Panc1 (cell line): Measurements from ENCODE around the gene MAP3K12. TPM values are rescaled to one million over a fixed set of nuclear protein-coding genes. Genes with fewer than 3 reads are reported as not detected.

Experiments used
- ATAC-seq: fragments of 200-7000 bp; cut with Tn5 transposase; 2 replicates; pipeline ENCODE4 v1.9.1; 2020; ENCODE audit warnings: mild to moderate bottlenecking, moderate library complexity
- BruUV-seq: library from RNA; stranded (reverse); fragments of 400-500 nt; replicated peaks from 2 replicates; lab custom pipeline; 2021; lab: Mats Ljungman, UMichigan
- CTCF ChIA-PET: fragments of 300-600 bp; sonication (Branson Sonifier 250); formaldehyde crosslinking; loops from one replicate; lab custom pipeline; 2022; ENCODE audit warnings: antibody characterized with exemption; lab: Charles Lee
- POLR2A ChIA-PET: fragments of 300-600 bp; sonication (Branson Sonifier 250); formaldehyde crosslinking; loops from one replicate; lab custom pipeline; 2022; ENCODE audit warnings: antibody characterized with exemption; lab: Charles Lee
- DNase-seq: peaks from one replicate; pipeline ENCODE4 v3.0.0-alpha.2; 2010; ENCODE audit warnings: low read depth, low spot score
- H3K27ac ChIP-seq: 2 replicates; pipeline ENCODE4 v1.5.1; 2011; ENCODE audit warnings: mild to moderate bottlenecking, low read length, inconsistent platforms
- H3K27me3 ChIP-seq: fragments of 200-500 bp; sonication (Bioruptor generic); 2 replicates; pipeline ENCODE4 v1.6.0; 2014; ENCODE audit warnings: low read length, inconsistent platforms; ENCODE audit not compliant: control insufficient read depth, insufficient read depth
- H3K36me3 ChIP-seq: fragments of 200-500 bp; sonication (Bioruptor generic); 2 replicates; pipeline ENCODE4 v1.5.1; 2014; ENCODE audit warnings: inconsistent platforms, mild to moderate bottlenecking, low read length, moderate library complexity; ENCODE audit not compliant: control insufficient read depth, insufficient read depth
- H3K4me1 ChIP-seq: 2 replicates; pipeline ENCODE4 v1.5.1; 2011; ENCODE audit warnings: inconsistent platforms, mild to moderate bottlenecking, low read length, moderate library complexity; ENCODE audit not compliant: control insufficient read depth, insufficient read depth
- H3K4me3 ChIP-seq, 2 experiments: 2 replicates each; pipeline ENCODE4 v1.5.1; 2011 to 2012; ENCODE audit warnings: low read depth in 2 of 2, low read length in 2 of 2, mild to moderate bottlenecking in 2 of 2, inconsistent platforms in 1 of 2, moderate library complexity in 1 of 2
- H3K9me3 ChIP-seq: fragments of 200-500 bp; sonication (Bioruptor generic); 2 replicates; pipeline ENCODE4 v1.5.1; 2014; ENCODE audit warnings: low read depth, mild to moderate bottlenecking, inconsistent platforms, low read length, moderate library complexity; ENCODE audit not compliant: control insufficient read depth, insufficient read depth
- CTCF ChIP-seq: fragments of 450-650 bp; IDR thresholded peaks from 2 replicates; pipeline ENCODE4 v1.5.1; 2017; ENCODE audit warnings: mild to moderate bottlenecking
- POLR2AphosphoS5 ChIP-seq: IDR thresholded peaks from 2 replicates; pipeline ENCODE4 v1.6.1; 2012; ENCODE audit warnings: mild to moderate bottlenecking, low read depth, low read length, moderate library complexity
- REST ChIP-seq, 2 experiments: IDR thresholded peaks; 2 replicates each; pipeline ENCODE4 v1.6.1; 2011 to 2012; ENCODE audit warnings: low read depth in 2 of 2, control low read depth in 1 of 2, low read length in 1 of 2, mild to moderate bottlenecking in 1 of 2, moderate library complexity in 1 of 2; ENCODE audit not compliant: insufficient read depth in 1 of 2
- SIN3A ChIP-seq: IDR thresholded peaks from 2 replicates; pipeline ENCODE4 v1.6.1; 2012; ENCODE audit warnings: low read depth, mild to moderate bottlenecking, low read length, moderate library complexity, borderline replicate concordance; ENCODE audit not compliant: insufficient read depth
- TCF7L2 ChIP-seq: IDR thresholded peaks from 2 replicates; pipeline ENCODE4 v1.6.1; 2011; ENCODE audit warnings: mild to moderate bottlenecking, low read depth, low read length, inconsistent platforms
- in situ Hi-C: cut with HindIII; loops from 2 replicates; pipeline ENCODE4 v1.10.0; 2016; ENCODE audit warnings: low sequenced_read_pairs, low pct_unique_long_range_greater_than_20kb
- intact Hi-C: fragments of 100-400 bp; cut with micrococcal nuclease; formaldehyde crosslinking; loops from one replicate; pipeline ENCODE4 v1.10.0; 2022; ENCODE audit not compliant: unreplicated experiment
- total RNA-seq: library from RNA; stranded (reverse); gene quantifications from one replicate; pipeline ENCODE4 v1.2.1, GENCODE V29; 2021; ENCODE audit not compliant: unreplicated experiment

Gene MAP3K12
- total RNA-seq, 1 experiment from 2014 or later = 32.2 TPM

GRCh38 chr12:53533471-53533870, 34.2 kb upstream of the MAP3K12 start:
- no peak for ATAC-seq

DNA sequence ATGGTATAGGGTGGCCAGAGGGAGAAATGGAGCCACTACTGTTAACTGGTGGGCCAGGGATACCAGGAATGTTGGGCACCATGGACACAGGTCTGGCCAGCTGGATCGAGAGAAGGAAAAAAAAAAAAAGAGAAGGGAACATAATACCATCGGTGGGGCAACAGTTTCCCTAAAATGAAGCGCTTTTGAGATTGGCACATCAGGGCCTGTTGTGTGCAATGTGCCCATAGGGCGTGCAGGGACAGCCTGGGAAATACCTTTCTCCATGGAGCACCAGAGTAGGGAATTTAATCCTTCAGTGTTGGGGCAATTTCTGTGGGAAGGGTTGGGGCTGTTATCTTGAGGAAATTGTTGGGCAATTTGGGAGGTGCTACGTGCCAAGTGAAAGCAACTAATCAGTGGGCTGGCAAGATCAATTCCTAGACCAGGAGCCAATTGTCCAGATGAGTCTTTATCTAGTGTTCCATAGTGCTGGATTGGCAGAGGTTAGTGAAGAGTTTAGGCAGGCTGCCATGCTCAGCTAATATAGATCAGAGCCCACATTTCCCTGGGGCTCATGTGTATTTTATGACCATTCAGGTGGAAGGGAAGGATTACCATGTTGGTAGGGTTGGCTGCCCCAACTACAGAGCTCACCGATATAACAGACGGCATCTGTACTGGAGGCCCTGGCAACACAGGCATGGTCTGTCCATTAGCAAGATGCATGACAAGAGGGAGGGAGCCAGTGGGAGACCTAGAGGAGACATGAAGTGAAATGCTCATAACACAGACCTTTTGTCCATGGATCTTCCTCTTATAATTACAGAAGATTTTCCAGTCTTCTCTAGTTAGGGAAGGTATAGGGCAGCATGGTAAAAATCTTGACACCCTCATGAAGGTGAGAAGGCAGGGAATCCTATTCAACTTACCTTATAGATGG, 33.5 kb upstream of the MAP3K12 start:
- Histone ChIP-seq H3K27ac (no peak overlapping the region), H3K27me3 (no peaks in the 10 kb centered on the region), H3K4me3 (no peak overlapping the region), H3K36me3 (peaks cover 27% of the 10 kb centered on the region), H3K4me1 (no peaks in the 10 kb centered on the region), H3K9me3 (no peaks in the 10 kb centered on the region)
- intact Hi-C loops = no loop called here
- DNase-seq = no peak
- ChIA-PET CTCF (no interaction called here), POLR2A (no interaction called here)
- no peak for ATAC-seq
- TF ChIP-seq REST (IDR thresholded peaks at IDR 0.05; ENCODE audit: insufficient read depth in 1 of 2, low read depth in 2 of 2, low read length in 1 of 2) (no peak), POLR2AphosphoS5 (no peak), SIN3A (no peak), CTCF (no peak), TCF7L2 (no peak)
- in situ Hi-C loops = no loop called here
- BruUV-seq = no TSS peak

More at GRCh38 chr12:53533471-53533870, 34.2 kb upstream of the MAP3K12 start:
- TF ChIP-seq SIN3A = no peak
- no peak for TF ChIP-seq CTCF
- TF ChIP-seq POLR2AphosphoS5 = no peak
- TF ChIP-seq REST (IDR thresholded peaks at IDR 0.05; ENCODE audit: insufficient read depth in 1 of 2, low read depth in 2 of 2, low read length in 1 of 2) = no peak
- Histone ChIP-seq H3K4me3 (no peak overlapping the region), H3K9me3 (no peaks in the 10 kb centered on the region), H3K4me1 (no peaks in the 10 kb centered on the region), H3K27ac (no peak overlapping the region), H3K36me3 (peaks cover 27% of the 10 kb centered on the region), H3K27me3 (no peaks in the 10 kb centered on the region)
- CTCF ChIA-PET = no interaction called here
- DNase-seq = no peak
- no TSS peak for BruUV-seq
- intact Hi-C loops (no loop called here), in situ Hi-C loops (no loop called here)
- POLR2A ChIA-PET = no interaction called here
